Measurements from ENCODE around the gene NUDT14. TPM values are rescaled to one million over a fixed set of nuclear protein-coding genes. Genes with fewer than 3 reads are reported as not detected.

Gene NUDT14
- total and polyA plus RNA-seq, 2 of the 8 experiments (the other 6 are each of a cell fraction or from before 2014, with no cell fraction given), result 25.5 to 33.3 TPM

GRCh38 chr14:105207460-105207901 is 26.4 kb upstream of the NUDT14 start:
- no peak overlapping the region for H3K14ac ChIP-seq (ENCODE audit: insufficient read length)
- peaks cover 0 to 4% (median 0%) of the 10 kb centered on the region in 4 experiments; a peak in 1 of 7 replicates for H3K4me1 ChIP-seq (replicated peaks in 1 of 4; ENCODE audit: control insufficient read depth in 3 of 4, insufficient read depth in 4 of 4, low read length in 3 of 4)
- 88% methylated on average over 11 of the region's 13 CpGs; no CpG with 5 or more reads in 1 of the 2 experiments for WGBS, 2 experiments (ENCODE audit: extremely low coverage in 1 of 2, insufficient coverage in 1 of 2, insufficient read length in 1 of 2, insufficient replicate concordance in 2 of 2, low coverage in 1 of 2, low lambda C conversion rate in 2 of 2, missing lambda C conversion rate in 1 of 2)
- H3K4me2 ChIP-seq (ENCODE audit: insufficient read depth in 1 of 2, low read depth in 2 of 2, low read length in 2 of 2), result no peak overlapping the region
- H3K18ac ChIP-seq (ENCODE audit: extremely low read depth, low read length), result no peak overlapping the region
- no peak overlapping the region for H3K4ac ChIP-seq (replicated peaks; ENCODE audit: insufficient read length, low read depth, low read length)
- no peak overlapping the region for H3K4me3 ChIP-seq (ENCODE audit: extremely low read depth in 1 of 4, insufficient read depth in 2 of 4, low read depth in 3 of 4, low read length in 4 of 4)
- no peak overlapping the region for H2BK120ac ChIP-seq (replicated peaks; ENCODE audit: low read depth, low read length)
- H3K23me2 ChIP-seq (ENCODE audit: low read depth, low read length), result no peaks in the 10 kb centered on the region
- no peak overlapping the region for H2AK5ac ChIP-seq (ENCODE audit: low read depth, low read length)
- no peak overlapping the region for H2BK15ac ChIP-seq (ENCODE audit: low read length)
- no peaks in the 10 kb centered on the region for H3K9me3 ChIP-seq (ENCODE audit: insufficient read depth in 2 of 2, low read depth in 1 of 2, low read length in 1 of 2)
- ChIA-PET CTCF (ENCODE audit: partially characterized antibody) (interaction anchor here (0.9 to 1.4 kb wide), 11 partner anchors 9 to 190 kb away, joined by 3 to 9 read pairs (median 3); partner anchors contain the start of gene TEX22), POLR2A (ENCODE audit: partially characterized antibody) (no interaction called here)
- no peak overlapping the region for H3K9ac ChIP-seq (replicated peaks in 1 of 4; ENCODE audit: extremely low read depth in 1 of 4, low read depth in 3 of 4, low read length in 3 of 4)
- FAIRE-seq (no peak), DNase-seq (ENCODE audit: low read depth in 1 of 2, low spot score in 2 of 2) (no peak)
- H4K20me1 ChIP-seq (replicated peaks in 1 of 2; ENCODE audit: control insufficient read depth in 1 of 2, insufficient read depth in 2 of 2, low read length in 2 of 2), result peaks cover 3 to 10% of the 10 kb centered on the region in 2 experiments
- H3K27me3 ChIP-seq (replicated peaks in 1 of 4; ENCODE audit: control insufficient read depth in 3 of 4, extremely low read depth in 1 of 4, insufficient read depth in 3 of 4, low read length in 3 of 4), result peaks cover 0 to 2% (median 0%) of the 10 kb centered on the region in 4 experiments; a peak in 2 of 7 replicates
- no peak overlapping the region for H2AFZ ChIP-seq (ENCODE audit: low read length)
- no peaks in the 10 kb centered on the region for H3K79me1 ChIP-seq (ENCODE audit: low read depth, low read length)
- H4K5ac ChIP-seq (ENCODE audit: insufficient read length, low read depth, low read length), result no peak overlapping the region
- H4K8ac ChIP-seq (ENCODE audit: extremely low read depth, insufficient read depth, low read length), result no peak overlapping the region
- H2BK20ac ChIP-seq (ENCODE audit: low read length), result no peak overlapping the region
- no peak overlapping the region for H3K27ac ChIP-seq (ENCODE audit: low read depth, low read length)
- no peak overlapping the region for H3K23ac ChIP-seq (ENCODE audit: insufficient read length)
- H3K36me3 ChIP-seq (ENCODE audit: control insufficient read depth in 2 of 4, insufficient read depth in 4 of 4, low read length in 3 of 4), result no peaks in the 10 kb centered on the region
- H2BK5ac ChIP-seq (ENCODE audit: low read depth, low read length), result no peak overlapping the region
- H2BK12ac ChIP-seq (ENCODE audit: low read depth, low read length), result no peak overlapping the region
- no peak overlapping the region for H4K91ac ChIP-seq (replicated peaks; ENCODE audit: insufficient read length, low read length)
- H3K79me2 ChIP-seq (ENCODE audit: control insufficient read depth in 1 of 2, insufficient read depth in 2 of 2, low read length in 2 of 2), result no peaks in the 10 kb centered on the region
- no peak overlapping the region for H3K56ac ChIP-seq (replicated peaks; ENCODE audit: insufficient read length, low read depth, low read length)
- TF ChIP-seq RXRA (IDR thresholded peaks at IDR 0.05; ENCODE audit: insufficient read depth, low read depth, low read length) (no peak), KDM1A (IDR thresholded peaks at IDR 0.05; ENCODE audit: borderline replicate concordance, low read length) (no peak), CEBPB (IDR thresholded peaks at IDR 0.05; ENCODE audit: low read depth, low read length) (no peak), ATF3 (IDR thresholded peaks at IDR 0.05; ENCODE audit: insufficient read depth, low read depth, low read length) (no peak), HDAC6 (IDR thresholded peaks at IDR 0.05; ENCODE audit: low read depth, low read length) (no peak), TAF1 (IDR thresholded peaks at IDR 0.05; ENCODE audit: low read depth, low read length) (no peak), CREB1 (IDR thresholded peaks at IDR 0.05) (0 out of 2 replicates have a peak, but pooled peaks have one; percentile 17), RAD21 (IDR thresholded peaks at IDR 0.05 in 1 of 2, conservative IDR thresholded peaks at IDR 0.05 in 1 of 2; ENCODE audit: low read depth in 2 of 2, low read length in 2 of 2) (peak; percentile 36 to 49), SIRT6 (IDR thresholded peaks at IDR 0.05; ENCODE audit: low read length) (no peak), BRCA1 (IDR thresholded peaks at IDR 0.05; ENCODE audit: low read depth, low read length) (no peak), NANOG (IDR thresholded peaks at IDR 0.05; ENCODE audit: insufficient read depth, low read depth, low read length, poor library complexity, severe bottlenecking) (no peak), JUND (IDR thresholded peaks at IDR 0.05; ENCODE audit: low read length) (no peak), NRF1 (IDR thresholded peaks at IDR 0.05; ENCODE audit: low read depth, low read length) (no peak), EP300 (IDR thresholded peaks at IDR 0.05; ENCODE audit: borderline replicate concordance in 1 of 2, low read depth in 2 of 2, low read length in 2 of 2) (no peak)
